Measurements from ENCODE around the gene SARNP.

- no peak for TF ChIP-seq CTCF (IDR thresholded peaks at IDR 0.05 in 2 of 3, conservative IDR thresholded peaks at IDR 0.05 in 1 of 3; ENCODE audit: control insufficient read depth in 2 of 3, extremely low read depth in 1 of 3, insufficient read depth in 1 of 3, low read depth in 3 of 3, low read length in 3 of 3)
- no peak for TF ChIP-seq RFX5 (IDR thresholded peaks at IDR 0.05; ENCODE audit: low read depth, low read length)
- no peak for TF ChIP-seq NR2C1 (IDR thresholded peaks at IDR 0.05)
- TF ChIP-seq BCLAF1 (IDR thresholded peaks at IDR 0.05) = no peak
- TF ChIP-seq CHD2 (IDR thresholded peaks at IDR 0.05; ENCODE audit: borderline replicate concordance, low read depth, low read length) = no peak
- TF ChIP-seq PKNOX1 (IDR thresholded peaks at IDR 0.05) = no peak
- TF ChIP-seq GABPA (IDR thresholded peaks at IDR 0.05; ENCODE audit: low read depth) = no peak
- TF ChIP-seq MYC (IDR thresholded peaks at IDR 0.05; ENCODE audit: insufficient read depth, insufficient read length, insufficient replicate concordance, low read length, severe bottlenecking) = no peak
- TF ChIP-seq SIN3A (IDR thresholded peaks at IDR 0.05; ENCODE audit: low read depth, low read length) = no peak
- TF ChIP-seq BCL11A (IDR thresholded peaks at IDR 0.05; ENCODE audit: low read depth, low read length) = no peak
- no peak for TF ChIP-seq SUZ12 (IDR thresholded peaks at IDR 0.05; ENCODE audit: unreplicated experiment)
- no peak for TF ChIP-seq RAD21 (IDR thresholded peaks at IDR 0.05; ENCODE audit: insufficient read depth, low read depth, low read length)
- no peak for TF ChIP-seq ATF3 (IDR thresholded peaks at IDR 0.05; ENCODE audit: borderline replicate concordance, extremely low read depth, low read depth, low read length)
Measured at GRCh38 chr12:55789893-55790292, 27.6 kb downstream of the SARNP start.

Measured in GM12878 (cell line).